KBM-7 (cell line): Measurements from ENCODE around the gene PTPRE.

Source experiments
- DNase-seq: peaks from one replicate; pipeline ENCODE4 v3.0.0-alpha.2; 2015
- in situ Hi-C: fragments of 300-500 bp; cut with MboI; formaldehyde crosslinking; loops from 2 replicates; pipeline ENCODE4 v1.14.3; 2020; ENCODE audit warnings: low sequenced_read_pairs, low pct_unique_long_range_greater_than_20kb, mixed read lengths

PTPRE gene

DNA sequence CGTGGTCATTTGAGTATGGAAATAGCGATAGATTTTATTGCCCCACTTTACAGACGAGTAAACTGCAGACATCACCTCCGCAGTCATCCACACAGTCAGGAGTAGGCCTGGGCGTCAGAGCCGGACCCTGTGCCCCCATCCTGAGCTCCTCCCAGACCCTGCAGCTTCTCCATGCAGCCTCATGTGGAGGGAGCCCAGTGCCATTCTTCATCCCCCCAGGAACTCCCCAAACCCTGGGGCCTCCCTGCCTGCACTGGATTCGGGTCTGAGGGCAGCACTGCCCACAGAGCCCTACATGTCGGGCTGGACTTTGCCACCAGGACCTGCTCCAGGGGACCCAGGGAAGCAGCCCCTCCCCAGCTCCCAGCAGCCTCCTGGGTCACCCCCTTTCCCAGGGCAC is 118.5 kb downstream of the PTPRE start:
- in situ Hi-C loops = no loop called here

DNA sequence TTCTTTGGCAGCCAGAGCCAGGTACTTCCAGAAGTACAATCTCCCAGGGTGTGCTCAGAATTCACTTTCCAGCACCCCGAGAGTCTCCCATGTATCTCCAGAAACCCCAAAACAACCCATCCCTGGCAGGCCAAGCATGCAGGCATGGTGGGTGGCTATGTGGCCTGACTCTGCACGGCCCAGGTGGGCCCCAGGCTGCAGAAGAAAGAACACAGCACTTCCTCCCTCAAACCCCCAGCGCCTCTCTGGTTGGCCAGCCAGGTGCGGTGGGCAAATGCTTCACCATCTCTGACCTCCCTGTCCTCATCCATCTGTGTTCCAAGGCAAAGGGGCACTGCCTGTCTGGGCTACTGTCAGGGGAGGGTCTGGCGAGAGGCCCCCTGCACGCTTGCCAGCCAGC is 119.0 kb downstream of the PTPRE start:
- DNase-seq = no peak
- in situ Hi-C loops = no loop called here

More for the DNA sequence above, 118.5 kb downstream of the PTPRE start:
- DNase-seq = no peak

- no peak for DNase-seq
- in situ Hi-C loops = no loop called here
Measured at GRCh38 chr10:128026615-128027300, 119.9 kb downstream of the PTPRE start.

DNA sequence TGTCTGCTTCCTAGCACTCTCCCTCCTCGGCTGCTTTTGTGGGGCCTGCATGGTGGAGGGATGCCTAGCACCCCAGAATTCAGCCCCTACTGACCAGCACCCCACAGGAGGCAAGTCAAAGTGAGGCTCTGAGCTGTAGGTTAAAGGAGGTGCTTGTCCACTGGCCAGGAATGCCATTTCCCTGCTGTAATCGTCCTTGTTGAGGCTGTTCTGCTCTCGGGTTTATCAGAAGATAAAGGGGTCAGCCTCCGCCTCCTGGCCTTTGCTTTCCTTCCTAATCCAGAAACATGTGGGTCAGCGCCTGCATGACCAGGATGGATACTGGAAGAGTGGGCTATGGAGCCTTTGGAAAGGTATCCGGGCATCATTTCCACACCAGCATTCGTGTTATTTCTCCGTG is 120.4 kb downstream of the PTPRE start:
- DNase-seq = no peak
- in situ Hi-C loops = no loop called here

DNA sequence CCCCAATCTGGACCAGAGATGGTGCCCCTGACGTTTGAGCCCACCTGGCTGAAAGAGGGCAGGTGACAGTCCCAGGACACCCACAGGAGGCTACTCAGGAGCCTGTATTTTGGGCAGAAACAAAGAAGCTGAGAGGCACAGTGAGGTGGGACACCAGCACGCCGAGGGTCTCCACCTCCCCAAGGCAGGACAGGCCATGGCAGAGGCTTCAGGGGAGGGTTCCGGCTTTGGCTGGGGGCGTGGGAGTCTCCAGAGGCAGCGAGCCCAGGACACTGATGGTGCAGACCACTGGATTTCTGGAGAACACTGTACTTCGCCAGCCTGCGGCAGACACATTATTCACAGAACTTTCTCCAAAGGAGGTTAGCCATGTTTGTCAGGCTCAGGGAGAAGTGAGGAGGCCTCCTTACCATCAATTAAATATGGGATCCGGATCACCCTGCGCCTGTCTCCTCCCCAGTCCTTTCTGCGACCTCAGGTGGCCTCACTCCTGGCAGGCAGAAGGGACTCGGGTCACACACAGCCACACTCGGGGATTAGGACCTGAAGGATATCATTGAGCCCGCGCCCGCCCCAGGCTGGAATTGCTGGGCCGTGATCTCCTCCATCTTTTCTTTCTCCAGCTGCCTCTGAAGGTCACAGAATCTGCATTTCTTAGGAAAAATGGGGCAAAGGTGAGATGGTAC is 121.1 kb downstream of the PTPRE start:
- DNase-seq = no peak
- in situ Hi-C loops = no loop called here

DNA sequence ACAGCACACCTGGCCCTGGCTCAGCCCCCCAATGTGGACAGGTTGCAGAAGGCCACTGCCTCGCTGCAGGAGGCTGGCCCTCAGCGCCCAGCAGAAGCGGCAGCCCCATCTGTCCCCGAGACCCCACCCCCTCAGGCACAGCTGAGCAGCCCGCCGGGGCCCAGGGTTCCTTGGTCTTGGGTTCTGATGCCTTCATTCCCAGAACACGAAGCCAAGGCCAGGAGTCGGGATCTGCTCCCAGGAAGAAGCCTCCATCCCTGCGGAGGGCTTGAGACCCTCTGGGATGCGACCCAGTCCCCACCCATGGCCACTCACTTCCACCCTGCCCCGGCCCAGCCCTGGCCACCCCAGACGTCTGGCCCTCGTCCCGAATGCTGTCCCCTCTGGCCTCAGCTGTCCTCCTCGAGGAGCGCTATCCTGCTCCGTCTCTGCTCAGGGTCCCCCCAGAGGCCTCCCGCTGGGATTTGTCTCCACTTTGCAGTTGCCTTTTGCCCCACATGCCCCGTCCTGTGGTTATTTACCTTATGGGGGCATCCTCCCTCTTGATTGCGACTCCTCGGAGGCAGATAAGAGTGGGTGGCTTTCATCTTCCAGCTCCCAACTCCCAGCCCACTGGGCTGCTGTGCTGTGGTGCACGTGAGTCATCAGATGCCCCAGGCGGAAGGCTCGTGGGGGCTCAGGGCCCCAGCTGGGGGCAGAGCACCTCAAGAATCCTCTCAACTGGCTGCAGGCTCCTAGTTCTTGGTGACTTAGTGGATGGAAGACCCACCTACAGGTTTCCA is 121.8 kb downstream of the PTPRE start:
- DNase-seq = no peak
- in situ Hi-C loops = no loop called here

DNA sequence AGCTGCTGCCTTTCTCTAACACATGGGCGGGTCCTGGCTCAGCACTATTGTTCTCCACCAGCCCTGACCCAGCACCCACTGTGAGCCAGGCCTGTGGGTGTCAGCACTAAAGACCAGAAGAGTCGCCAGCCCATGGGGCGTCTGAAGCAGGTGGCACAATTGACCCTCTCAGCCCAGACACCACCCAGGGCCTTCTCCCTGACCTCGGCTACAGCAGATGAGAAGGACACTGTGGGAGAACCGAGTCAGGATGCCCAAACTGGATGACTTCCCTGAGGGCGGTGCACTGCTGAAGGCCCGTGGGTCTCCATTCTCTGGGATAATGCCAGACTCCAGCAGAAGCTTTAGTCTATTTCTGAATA is 122.4 kb downstream of the PTPRE start:
- no peak for DNase-seq
- in situ Hi-C loops = no loop called here

GRCh38 chr10:128029731-128030369 is 122.9 kb downstream of the PTPRE start:
- no peak for DNase-seq
- in situ Hi-C loops = no loop called here

DNA sequence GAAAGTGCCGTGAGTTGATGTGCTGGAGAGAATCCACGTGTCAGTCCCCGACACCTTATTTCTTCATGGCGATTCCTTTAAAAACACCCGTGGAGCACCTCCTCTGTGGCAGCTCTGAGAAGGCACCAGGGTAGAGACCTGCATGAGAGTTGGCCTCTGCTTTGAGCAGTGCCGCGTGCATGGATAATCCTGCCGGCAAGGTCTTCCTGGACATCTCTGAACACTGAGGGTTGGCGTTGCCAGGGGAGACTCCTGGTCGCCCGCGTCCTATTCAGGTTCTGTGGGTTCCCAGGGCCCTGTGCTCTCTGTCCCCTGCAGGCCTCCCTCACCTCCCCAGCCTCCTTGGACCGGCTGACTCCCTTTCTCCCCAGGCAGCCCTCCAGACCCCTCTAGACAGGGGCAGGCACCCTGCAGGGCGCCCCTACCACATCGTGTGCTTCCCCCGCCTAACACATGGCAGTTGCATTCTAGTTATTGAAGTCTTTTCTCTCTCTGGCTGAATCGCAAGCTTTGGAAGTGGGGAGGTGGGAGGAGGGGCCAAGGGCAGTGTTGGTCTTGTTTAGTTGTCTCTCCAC is 123.7 kb downstream of the PTPRE start:
- no peak for DNase-seq
- in situ Hi-C loops = no loop called here

DNA sequence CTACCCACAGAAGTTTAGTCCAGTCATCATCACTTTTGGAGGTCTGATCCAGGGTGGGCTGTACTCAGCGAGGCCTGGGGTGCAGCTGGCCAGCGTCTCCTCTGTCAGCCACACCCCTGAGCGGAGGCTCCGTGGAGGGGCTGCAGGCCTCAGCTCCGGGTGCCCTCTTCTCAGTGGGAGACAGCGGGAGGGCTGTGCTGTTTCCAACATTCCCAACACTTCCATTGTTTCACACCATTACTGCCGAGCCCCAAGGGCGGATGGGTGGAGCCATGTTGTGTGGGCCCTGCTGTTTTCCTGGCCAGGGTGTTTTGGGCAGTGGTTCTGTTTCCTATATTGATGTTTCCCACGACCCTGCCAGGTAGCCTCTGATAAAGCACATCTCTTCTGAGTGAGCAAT is 124.3 kb downstream of the PTPRE start:
- in situ Hi-C loops = no loop called here

GRCh38 chr10:128032466-128032865 is 125.6 kb downstream of the PTPRE start:
- no peak for DNase-seq
- in situ Hi-C loops = no loop called here

More for the DNA sequence above, 124.3 kb downstream of the PTPRE start:
- DNase-seq = no peak

DNA sequence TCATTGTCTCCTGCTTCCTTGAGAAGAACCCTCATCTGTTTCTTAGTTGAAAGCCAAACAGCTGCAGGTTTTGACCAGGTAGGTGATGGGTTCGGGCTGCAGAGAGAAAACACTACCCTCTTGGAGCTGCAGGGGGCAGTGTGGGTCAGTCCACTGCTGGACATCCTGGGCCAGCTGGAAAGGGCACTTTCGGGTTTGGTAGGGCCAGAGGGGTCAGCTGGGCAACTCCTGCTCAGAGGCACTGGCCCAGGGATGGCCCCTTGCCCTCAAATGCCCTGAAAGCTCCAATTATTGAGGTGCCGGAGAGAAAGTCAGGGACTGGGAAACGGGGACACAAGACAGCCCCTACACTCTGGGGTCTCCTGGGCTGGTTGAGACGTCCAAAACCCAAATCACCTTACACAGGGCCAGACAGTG is 128.7 kb downstream of the PTPRE start:
- DNase-seq = peak; percentile 54
- in situ Hi-C loops = no loop called here

DNA sequence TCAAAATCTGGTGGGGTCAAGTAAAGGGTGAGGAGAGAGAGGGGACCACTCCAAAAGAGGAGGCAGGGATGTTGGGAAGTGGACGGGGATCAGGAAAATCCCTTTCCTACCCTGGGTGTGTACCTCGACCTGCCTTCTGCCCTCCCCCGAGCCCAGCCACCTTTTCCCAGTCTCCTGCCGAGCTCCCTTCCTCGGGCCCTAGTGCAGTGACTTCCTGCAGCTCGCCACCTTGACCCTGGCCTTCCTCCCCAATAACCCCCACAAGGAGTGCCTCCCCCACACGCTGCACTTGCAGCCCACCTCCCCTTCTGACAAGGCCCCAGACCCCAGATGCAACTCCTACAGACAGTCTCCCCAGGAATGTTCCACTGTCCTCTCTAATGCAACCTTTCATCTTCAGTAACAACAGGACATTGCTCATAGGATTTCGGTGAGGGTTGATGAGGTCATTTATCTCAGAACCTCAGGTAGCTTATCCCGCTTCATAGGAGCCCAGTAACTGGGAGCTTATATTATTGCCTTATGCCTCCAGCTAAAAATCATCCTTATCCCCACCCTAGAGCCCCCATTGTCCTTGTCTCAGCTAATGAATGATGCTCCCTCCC is 129.2 kb downstream of the PTPRE start:
- no peak for DNase-seq
- in situ Hi-C loops = no loop called here

DNA sequence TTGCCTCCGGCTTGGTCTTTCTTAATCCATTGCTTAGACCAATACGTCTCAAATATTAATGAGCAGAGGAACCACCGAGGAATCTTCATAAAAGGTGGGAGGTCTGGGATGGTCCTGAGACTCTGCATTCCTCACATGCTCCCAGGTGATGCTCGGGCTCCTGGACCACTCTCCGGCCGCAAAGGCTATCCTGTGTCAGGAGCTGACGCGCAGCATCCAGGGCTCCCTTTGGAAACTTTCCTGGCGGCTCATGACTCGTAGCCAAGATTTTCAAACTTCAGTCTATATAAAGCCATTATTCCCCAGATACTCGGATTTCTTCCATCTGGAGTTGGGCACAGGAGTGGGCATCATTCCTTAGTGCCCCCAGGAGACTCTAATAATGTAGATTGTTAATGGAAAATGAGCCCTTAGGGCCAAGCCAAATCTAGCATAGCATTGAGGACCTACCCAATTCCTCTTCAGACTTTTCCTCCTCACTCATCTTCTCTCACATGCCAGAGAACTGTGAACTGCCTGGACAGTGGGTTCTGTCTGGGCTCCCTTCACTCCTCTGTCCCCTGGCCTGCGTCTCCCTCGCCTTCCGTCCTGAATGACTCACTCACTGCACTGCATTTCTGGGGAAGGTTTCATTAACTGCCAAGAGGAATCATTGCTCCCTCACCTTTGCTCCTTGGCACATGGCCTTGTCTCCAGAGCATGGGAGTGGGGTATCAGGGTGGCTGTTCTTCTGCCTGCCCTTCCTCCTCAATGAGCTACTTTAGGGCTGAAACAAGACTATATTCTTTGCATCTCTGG is 130.0 kb downstream of the PTPRE start:
- no peak for DNase-seq
- in situ Hi-C loops = no loop called here

DNA sequence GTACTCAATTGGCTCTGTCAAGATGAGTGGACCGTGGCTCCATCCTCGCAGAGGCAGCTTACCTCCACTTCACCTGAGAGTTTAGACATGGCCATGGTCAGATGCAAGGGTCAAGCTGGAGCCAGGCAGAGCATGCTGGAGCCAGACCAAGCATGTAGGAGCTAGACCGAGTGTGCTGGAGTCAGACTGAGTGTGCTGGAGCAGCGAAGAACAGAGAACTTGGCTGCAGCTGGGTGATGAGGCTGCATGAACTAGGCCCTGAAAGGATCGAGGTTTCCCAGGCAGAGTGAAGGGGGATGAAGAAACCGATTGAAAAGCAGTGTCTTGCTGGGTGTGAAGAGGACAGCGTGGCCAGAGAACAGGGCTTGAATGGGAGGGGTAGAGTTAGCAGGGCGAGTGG is 133.2 kb downstream of the PTPRE start:
- no peak for DNase-seq
- in situ Hi-C loops = no loop called here

DNA sequence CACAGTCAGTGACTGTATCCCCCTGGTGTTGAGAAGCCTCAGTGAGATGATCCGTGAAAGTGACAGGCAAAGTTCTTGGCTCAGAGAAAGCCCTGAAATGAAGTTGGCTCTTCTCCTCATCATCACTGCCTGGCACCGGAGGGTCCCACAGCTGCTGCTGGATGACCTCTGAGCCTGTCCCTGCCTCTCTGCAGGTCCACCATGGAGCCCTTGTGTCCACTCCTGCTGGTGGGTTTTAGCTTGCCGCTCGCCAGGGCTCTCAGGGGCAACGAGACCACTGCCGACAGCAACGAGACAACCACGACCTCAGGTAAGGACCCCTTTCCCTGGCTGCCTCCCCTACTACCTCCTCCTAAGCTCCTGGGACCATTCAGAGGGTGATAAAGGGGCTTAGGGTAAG is 133.8 kb downstream of the PTPRE start:
- DNase-seq = no peak
- in situ Hi-C loops = no loop called here

DNA sequence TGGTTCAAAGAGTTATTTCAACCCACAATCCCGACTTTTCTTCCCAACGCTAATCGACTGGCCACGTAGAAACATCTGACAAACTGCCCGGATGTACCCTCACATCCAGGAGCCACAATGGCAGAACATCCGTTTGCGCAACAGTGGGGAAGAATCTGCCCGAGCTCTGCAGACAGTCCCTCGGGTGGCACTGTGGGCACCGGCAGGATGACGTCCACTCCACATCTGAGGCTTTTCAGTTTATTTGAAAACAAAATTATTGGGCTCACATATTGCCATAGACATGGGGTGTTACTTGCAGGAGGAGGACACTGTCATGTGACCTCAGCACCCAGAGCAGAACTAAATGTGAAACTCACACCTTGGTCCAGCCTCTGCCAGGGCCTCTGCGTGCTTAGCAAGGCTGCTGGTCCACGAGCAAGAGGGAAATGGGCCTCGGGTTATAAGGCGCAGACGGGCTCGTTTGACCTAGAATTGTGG is 135.3 kb downstream of the PTPRE start:
- in situ Hi-C loops = no loop called here
- DNase-seq = no peak
